NCI-H748 treated with DMSO at 0.1 percent for 48 hours (cell line): ENCODE measurements around the gene KDM4B.

Experiments used
- DNase-seq: peaks from one replicate; lab custom pipeline; 2025; lab: John Stamatoyannopoulos, UW

KDM4B gene

DNA sequence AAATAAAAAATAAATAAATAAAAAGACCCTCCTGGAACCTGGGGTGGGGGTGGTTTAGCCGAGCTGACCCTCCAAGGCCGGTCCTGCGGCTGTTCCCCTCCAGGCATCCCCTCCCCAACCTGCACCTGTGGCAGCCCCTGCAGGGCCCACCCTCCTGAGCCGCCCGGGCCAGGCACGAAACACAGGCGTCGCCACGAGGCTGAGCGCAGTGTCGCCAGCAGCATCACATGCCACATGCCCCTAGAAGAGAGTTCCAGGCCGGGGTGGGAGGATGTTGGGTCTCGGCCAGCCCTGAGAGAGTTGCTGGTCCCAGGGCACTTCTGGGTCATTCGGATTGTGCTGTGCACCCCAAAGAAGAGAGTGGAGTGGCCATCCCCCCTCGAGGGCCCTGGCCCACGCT lies 82.0 kb downstream of the KDM4B start:
- DNase-seq: no peak

GRCh38 chr19:5051619-5052018 lies 82.7 kb downstream of the KDM4B start:
- DNase-seq: no peak

DNA sequence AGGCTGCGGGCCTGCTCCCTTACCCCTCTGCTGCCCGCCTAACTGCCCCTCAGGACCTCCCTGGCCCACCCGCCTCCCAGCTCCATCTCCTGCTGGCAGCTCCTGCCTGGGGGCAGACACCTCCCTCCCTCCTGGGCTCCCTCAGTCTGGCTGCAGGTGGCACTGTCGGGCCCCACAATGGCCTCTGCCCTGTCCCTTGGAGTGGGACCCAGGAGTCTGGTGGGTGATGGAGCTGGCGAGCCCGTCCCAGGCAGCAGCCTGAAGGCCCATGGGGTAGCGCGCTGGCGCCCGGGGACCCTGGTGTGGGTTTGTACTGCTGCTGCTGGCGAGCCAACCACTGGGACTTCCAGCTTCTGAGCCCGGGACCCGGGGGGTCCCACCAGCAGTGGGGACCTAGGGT lies 83.6 kb downstream of the KDM4B start:
- DNase-seq: no peak

GRCh38 chr19:5052945-5053485 lies 84.1 kb downstream of the KDM4B start:
- no peak for DNase-seq

DNA sequence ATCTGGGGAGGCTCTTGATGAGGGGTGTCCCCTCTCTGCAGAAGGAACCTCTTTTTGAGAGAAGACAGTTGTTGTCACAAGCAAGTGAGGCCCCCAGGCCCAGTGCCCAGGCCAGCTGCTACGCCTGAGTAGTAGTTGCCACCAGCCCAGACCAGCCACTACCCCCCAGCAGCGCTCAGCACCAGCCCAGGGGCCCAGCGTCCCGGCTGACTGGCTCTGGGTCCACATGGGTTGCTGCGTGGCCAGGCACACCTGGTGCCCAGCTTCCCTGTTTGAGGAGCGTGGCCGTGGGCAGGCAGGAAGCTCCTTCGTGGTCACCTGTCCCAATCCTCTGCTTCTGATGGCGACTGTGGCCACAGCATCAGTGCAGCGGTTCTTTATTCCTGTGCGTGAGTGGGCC lies 84.7 kb downstream of the KDM4B start:
- no peak for DNase-seq

DNA sequence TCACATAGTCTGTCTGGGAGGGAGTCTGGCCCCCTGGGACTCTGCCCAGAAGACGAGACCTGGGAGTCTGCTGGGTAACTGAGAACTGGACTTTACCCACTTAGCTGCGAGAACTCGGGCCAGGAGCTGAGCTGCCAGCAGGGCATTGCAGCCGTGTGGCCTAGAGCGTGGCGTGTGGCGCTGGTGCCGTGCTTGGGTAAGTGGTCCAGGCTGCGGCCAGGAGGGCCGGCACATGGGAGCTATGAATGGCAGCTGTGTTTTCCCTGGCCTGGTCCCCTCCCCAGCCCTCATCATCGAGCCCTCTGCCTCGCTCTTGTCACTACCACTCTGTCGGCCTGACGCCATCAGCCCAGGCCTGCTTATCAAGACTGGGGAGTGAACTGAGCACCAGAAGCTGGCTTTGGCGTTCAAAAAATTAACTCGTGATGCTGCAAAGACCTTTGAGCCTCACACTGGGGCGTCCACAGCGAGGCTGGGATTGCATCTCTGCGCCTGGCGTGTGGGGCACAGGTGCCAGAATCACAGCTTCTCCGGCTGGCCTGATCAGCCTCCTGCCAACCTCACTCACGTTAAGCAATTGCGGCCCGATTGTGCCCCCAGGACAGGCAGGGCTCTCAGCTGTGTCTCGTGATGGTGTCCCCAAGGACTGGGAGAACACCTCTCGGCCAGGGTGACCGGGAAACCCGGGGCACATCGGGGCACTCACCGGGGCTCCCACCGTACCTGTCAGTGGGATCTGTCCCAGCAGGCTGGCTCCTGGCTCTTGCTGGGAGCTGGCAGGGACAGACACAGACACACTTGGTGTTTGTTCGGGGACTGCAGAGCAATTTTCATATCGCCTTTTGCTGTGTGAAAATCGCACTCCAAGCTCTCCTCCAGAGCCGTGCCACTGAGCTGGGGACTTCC lies 85.9 kb downstream of the KDM4B start:
- DNase-seq: no peak

DNA sequence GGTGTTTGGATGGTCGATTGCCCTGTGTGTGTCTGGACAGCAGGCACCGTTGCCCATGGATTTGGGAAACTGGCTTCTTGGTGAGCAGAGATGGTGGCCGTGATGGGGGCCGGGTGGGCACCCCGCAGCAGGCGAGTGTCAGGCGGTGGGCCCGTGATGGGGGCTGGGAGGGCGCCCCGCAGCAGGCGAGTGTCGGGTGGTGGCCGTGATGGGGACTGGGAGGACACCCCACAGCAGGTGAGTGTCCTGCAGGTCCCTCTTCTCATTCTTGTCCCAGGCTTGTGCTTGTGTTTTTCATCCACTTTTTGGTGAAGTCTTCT lies 86.5 kb downstream of the KDM4B start:
- no peak for DNase-seq

GRCh38 chr19:5057860-5058259 lies 88.9 kb downstream of the KDM4B start:
- no peak for DNase-seq

GRCh38 chr19:5058521-5059212 lies 89.8 kb downstream of the KDM4B start:
- DNase-seq: no peak

GRCh38 chr19:5059213-5059574 lies 90.3 kb downstream of the KDM4B start:
- DNase-seq: no peak

DNA sequence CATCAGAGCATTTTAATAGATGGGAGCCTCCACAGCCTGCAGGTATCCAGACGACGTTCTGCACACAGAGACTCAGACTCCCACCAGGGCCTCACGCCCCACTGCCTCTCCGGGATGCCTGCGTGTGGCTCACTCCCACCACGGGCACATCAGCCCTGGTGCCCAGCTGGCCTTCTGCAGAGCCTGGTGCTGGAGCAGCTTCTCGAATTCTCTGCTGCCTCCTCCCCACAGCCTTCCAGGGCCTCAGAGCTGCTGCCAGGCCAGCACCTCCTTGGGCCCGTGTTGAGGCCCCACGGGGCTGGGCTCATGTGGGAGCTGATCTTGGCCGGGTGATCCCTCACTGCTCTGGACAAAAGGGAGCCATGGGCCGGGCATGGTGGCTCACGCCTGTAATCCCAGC lies 90.9 kb downstream of the KDM4B start:
- DNase-seq: no peak

DNA sequence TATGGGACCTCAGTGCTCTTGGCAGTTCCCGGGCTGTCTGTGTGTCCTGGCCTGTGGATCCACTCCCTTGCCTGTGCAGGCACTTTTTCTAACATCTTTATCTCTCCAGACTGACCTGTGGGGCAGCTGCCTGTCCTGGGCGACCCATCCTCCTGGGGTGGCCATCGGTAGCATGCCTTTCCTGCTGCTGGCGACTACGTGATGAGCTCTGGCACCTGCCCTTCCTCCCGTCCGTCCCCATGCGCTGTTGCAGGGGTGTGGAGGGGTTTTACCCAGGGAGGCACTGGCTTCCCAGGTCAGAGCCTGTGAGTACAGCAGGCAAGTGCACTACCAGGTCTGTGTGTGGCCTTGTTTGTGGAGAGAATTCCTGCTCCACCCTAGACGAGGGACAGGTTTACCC lies 93.3 kb downstream of the KDM4B start:
- no peak for DNase-seq

- no peak for DNase-seq
Observed at GRCh38 chr19:5062799-5063198, 93.9 kb downstream of the KDM4B start.

DNA sequence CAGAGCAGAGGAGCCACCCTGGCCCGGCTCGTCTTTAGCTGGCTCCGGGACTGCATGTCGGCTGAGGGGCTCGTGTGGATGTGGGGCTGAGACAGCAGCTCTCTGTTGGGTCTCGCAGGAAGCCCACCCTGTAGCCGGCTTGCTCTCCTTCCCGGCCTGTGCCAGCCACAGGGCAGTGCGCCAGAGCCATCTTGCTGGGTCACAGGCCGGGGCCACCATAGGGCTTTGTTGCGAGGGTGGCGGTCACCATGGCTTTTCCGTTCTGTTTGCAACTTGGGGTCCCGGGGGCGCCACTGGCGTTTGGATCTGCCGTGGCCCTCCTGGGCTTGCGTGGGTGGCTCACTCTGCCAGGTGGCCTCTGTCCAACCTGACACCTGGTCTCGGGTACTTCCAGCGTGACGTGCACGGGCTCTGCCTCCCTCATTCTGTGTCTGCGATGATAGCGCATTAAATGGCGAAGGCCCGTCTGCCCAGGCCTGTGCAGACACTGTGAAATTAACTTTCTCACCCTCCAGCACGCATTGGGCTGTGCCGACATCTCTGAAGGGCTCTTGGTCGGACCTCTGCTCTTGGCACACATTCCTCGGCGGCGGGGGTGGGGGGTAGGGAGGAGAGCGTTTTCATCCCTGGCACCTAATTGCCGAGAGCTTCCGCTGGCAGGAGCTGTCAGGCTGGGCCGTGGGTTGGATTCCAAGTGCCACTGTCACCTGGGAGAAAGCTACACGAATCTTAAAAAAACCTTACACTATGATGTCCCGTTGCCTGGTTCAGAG lies 95.1 kb downstream of the KDM4B start:
- DNase-seq: no peak

GRCh38 chr19:5064896-5065295 lies 96.0 kb downstream of the KDM4B start:
- DNase-seq: no peak

- DNase-seq: no peak
Observed at GRCh38 chr19:5065663-5066093, 96.8 kb downstream of the KDM4B start.

DNA sequence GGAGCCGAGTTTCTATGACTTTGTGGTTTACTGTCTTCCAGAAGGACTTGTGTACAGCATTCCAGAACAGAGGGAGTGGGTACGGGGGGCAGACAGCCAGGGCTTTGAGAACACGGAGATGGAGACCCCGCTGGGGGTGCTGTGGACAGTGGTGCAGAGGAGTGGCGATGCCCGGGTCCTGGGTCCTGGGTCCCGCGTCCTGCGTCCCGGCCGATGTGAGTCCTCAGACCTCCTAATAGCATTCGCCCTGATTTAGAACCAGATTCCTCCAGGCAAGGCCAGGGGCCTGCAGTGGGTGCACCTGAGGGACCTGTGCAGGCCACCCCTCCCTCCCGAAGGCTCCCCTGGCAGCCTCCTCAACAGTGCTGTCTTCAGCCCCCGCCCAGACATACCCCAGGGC lies 97.9 kb downstream of the KDM4B start:
- DNase-seq: no peak

DNA sequence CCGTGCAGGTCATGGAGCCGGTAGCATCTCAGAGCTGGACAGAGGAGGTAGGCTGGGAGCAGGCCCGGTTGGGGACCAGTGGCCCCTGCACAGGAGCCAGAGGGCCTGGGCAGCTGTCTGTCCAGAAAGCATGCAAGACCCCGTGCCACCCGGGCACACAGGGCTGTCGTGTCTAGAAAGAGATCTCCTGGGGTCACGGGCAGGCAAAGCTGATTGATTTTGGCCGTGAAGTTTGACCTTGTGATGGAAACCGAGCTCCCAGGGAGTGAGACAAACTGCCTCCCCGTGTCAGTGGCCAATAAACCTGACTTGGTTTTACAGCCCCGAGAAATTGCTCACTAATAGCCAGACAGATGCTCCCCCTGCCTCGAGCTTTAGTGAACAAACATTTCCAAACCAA lies 98.8 kb downstream of the KDM4B start:
- DNase-seq: no peak

GRCh38 chr19:5068233-5069072 lies 99.5 kb downstream of the KDM4B start:
- DNase-seq: no peak

GRCh38 chr19:5070331-5070730 lies 101.4 kb downstream of the KDM4B start:
- no peak for DNase-seq

GRCh38 chr19:5070930-5071329 lies 102.0 kb downstream of the KDM4B start:
- DNase-seq: no peak

DNA sequence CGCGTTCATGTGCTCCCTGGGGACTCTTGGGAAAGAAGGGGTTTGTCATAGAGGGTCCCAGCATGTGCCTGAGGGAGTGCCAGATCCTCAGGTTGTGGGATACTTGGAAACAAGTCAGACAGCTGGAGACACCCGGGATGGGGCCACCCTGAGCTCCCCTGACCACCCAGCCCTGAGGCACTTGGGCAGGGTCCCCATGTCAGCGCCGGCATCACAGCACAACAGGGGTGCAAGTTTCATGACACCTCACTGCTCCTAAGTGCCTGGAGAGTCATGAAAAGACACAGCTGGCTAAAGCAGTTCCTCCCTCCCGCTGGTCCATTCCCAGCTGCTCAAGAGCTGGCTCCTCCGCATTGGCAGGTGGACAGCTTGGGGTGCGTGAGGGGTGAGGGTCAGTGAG lies 102.7 kb downstream of the KDM4B start:
- DNase-seq: no peak
